ENCODE results near the gene SAV1.

Gene SAV1

DNA sequence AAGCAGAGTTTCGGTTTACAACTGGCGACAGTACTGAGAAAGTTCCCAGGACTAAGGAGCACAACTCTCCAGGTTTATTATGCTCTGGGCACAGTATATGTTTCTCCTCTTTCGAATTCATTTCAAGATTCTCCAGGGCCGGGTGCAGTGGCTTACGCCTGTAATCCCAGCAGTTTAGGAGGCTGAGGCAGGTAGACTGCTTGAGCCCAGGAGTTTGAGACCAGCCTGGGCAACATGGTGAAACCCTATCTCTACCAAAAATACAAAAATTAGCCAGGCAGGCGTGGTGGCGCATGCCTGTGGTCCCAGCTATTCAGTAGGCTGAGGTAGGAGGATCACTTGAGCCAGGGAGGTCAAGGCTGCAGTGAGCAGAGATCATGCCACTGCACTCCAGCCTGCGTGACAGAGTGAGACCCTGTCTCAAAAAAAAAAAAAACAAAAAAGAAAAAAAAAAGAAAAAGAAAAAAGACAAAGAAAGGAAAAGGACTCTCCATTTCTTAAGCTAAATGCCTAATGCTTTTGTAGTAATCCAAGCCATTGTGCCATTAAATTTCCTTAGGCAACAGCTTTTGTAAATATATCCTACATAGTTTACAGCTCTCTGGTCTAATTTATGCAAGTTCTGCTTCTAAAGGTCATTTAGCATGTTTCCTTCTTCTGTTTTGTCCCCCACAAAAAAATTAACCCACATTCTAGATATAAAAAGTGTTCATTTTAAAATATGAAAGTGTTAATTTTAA lies 73.4 kb downstream of the SAV1 start:
- TF ChIP-seq, protein P1, sequence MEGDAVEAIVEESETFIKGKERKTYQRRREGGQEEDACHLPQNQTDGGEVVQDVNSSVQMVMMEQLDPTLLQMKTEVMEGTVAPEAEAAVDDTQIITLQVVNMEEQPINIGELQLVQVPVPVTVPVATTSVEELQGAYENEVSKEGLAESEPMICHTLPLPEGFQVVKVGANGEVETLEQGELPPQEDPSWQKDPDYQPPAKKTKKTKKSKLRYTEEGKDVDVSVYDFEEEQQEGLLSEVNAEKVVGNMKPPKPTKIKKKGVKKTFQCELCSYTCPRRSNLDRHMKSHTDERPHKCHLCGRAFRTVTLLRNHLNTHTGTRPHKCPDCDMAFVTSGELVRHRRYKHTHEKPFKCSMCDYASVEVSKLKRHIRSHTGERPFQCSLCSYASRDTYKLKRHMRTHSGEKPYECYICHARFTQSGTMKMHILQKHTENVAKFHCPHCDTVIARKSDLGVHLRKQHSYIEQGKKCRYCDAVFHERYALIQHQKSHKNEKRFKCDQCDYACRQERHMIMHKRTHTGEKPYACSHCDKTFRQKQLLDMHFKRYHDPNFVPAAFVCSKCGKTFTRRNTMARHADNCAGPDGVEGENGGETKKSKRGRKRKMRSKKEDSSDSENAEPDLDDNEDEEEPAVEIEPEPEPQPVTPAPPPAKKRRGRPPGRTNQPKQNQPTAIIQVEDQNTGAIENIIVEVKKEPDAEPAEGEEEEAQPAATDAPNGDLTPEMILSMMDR (IDR thresholded peaks at IDR 0.05; ENCODE audit: control insufficient read depth, insufficient read depth, low read depth, low read length, missing control alignments): no peak
- no peak overlapping the region for H3K4me3 ChIP-seq (ENCODE audit: control insufficient read depth, low read depth, low read length)
- DNase-seq (ENCODE audit: low read depth): no peak

DNA sequence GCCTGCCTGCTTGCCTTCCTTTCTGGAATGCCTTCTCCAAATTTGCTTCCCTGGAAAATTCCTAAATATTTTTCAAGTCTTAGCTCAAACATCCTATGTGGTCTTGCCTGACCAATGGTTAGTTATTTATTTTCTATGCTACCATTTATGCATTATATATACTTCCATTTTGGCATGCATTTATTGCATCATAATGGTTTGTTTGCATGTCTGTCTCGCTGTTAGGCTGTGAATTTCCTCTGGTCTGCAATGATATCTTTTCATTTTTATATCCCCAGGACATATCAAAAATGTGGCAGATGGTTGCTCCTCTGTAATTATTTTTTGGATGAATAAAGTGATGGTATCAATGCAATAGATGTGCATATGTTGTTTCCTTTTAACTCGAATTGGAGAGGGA lies 77.6 kb downstream of the SAV1 start:
- no peak for DNase-seq (ENCODE audit: low read depth)
- no peak overlapping the region for H3K4me3 ChIP-seq (ENCODE audit: control insufficient read depth, low read depth, low read length)
- TF ChIP-seq, protein P1 (IDR thresholded peaks at IDR 0.05; ENCODE audit: control insufficient read depth, insufficient read depth, low read depth, low read length, missing control alignments): no peak
